ENCODE results near the gene MRPL51. TPM values are rescaled to one million over a fixed set of nuclear protein-coding genes. Genes with fewer than 3 reads are reported as not detected.

The MRPL51 gene
- total and polyA plus RNA-seq, 2 of the 8 experiments (the other 6 are each of a cell fraction or from before 2014, with no cell fraction given) = 119 to 331 TPM

- TF ChIP-seq TAF7 (optimal IDR thresholded peaks at IDR 0.05; ENCODE audit: borderline replicate concordance, low read depth, low read length) (no peak), PHF8 (conservative IDR thresholded peaks at IDR 0.05; ENCODE audit: low read depth, low read length) (no peak)
Measured at GRCh38 chr12:6520186-6520585, 27.1 kb upstream of the MRPL51 start (continued).

Measured in H1 (cell line).